Uterus (tissue), 4 donors: ENCODE measurements around the gene FUNDC2. TPM values are rescaled to one million over a fixed set of nuclear protein-coding genes. Genes with fewer than 3 reads are reported as not detected.

Experiments used
- DNase-seq, 2 donors: peaks; one replicate each; pipeline ENCODE4 v3.0.0-alpha.2; 2019 to 2020
- H3K27ac ChIP-seq, 2 donors: fragments of 200-600 bp; sonication (generic); 1 replicate in 1 of 2; 2 replicates in 1 of 2; pipeline ENCODE4 v1.5.1; 2016 to 2018
- H3K27me3 ChIP-seq, 2 donors: fragments of 200-600 bp; sonication (generic); one replicate each; pipeline ENCODE4 v1.5.1; 2018 to 2019; ENCODE audit warnings: control low read depth in 1 of 2
- H3K36me3 ChIP-seq, 2 donors: fragments of 200-600 bp; sonication (generic); one replicate each; pipeline ENCODE4 v1.5.1; 2019; ENCODE audit warnings: control low read depth in 1 of 2
- H3K4me1 ChIP-seq, 2 donors: fragments of 200-600 bp; sonication (generic); one replicate each; pipeline ENCODE4 v1.5.1; 2018 to 2019; ENCODE audit warnings: control low read depth in 1 of 2
- H3K4me3 ChIP-seq, 2 donors: fragments of 200-600 bp; sonication (generic); 1 replicate in 1 of 2; 2 replicates in 1 of 2; pipeline ENCODE4 v1.5.1; 2018 to 2019; ENCODE audit warnings: mild to moderate bottlenecking in 1 of 2
- H3K9me3 ChIP-seq, 2 donors: fragments of 200-600 bp; sonication (generic); one replicate each; pipeline ENCODE4 v1.5.1; 2019; ENCODE audit warnings: control low read depth in 1 of 2
- POLR2A ChIP-seq, 2 donors: fragments of 450-650 bp; IDR thresholded peaks; one replicate each; pipeline ENCODE4 v1.6.1; 2016; ENCODE audit warnings: antibody characterized with exemption in 2 of 2, mild to moderate bottlenecking in 1 of 2, moderate library complexity in 1 of 2
- intact Hi-C: fragments of 100-400 bp; cut with DNase I; formaldehyde crosslinking; loops from one replicate; pipeline ENCODE4 v1.15.1; 2023; ENCODE audit warnings: low total_unique reads
- total RNA-seq, 4 donors: library from RNA; depleted of rRNA in 3 of 4; stranded (reverse); fragments of >200 nt in 3 of 4; gene quantifications; one replicate each; pipeline versions ENCODE4 v1.1.0 to v1.2.4, GENCODE V29; 2014 to 2023
- TF ChIP-seq, protein P1 (sequence below), 4 experiments: fragments of 200-600 bp in 2 of 4; fragments of 450-650 bp in 2 of 4; sonication (generic) in 2 of 4; IDR thresholded peaks; one replicate each; pipeline ENCODE4 v1.5.1; 2016 to 2019; ENCODE audit warnings: antibody characterized with exemption in 4 of 4, mild to moderate bottlenecking in 2 of 4, moderate library complexity in 1 of 4
- donor health status: DM: yes; HTN: yes; CAD: no.

Gene FUNDC2
- total RNA-seq, 4 donors from 2014 or later = 47.8 to 102 (median 70.7) TPM

DNA sequence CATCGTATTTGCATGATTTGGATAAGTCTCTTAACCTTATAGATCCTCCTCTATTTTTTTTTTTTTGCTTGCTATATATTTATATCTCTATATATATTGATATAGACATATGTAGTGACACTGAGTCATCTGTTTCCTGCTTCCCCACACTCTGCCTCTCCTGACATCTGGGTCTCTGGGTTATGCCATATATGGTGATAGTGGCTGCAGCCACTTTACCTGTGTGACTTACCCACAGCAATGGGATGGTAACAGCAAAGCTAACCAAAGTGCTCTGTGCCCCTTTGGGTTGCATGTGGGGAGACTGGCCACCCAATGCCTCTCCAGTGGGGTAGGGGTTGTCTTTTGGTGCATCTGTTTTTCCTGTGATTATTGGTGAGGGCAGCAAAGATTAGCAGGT is 29.8 kb downstream of the FUNDC2 start:
- Histone ChIP-seq H3K27ac (peak overlapping the region in 1 of 2 donors; percentile 6), H3K4me1 (no peaks in the 10 kb centered on the region), H3K36me3 (no peaks in the 10 kb centered on the region), H3K27me3 (no peaks in the 10 kb centered on the region), H3K4me3 (no peak overlapping the region), H3K9me3 (no peaks in the 10 kb centered on the region)
- intact Hi-C loops = no loop called here
- no peak for DNase-seq
- no peak for TF ChIP-seq POLR2A (IDR thresholded peaks at IDR 0.05)
- TF ChIP-seq, protein P1, sequence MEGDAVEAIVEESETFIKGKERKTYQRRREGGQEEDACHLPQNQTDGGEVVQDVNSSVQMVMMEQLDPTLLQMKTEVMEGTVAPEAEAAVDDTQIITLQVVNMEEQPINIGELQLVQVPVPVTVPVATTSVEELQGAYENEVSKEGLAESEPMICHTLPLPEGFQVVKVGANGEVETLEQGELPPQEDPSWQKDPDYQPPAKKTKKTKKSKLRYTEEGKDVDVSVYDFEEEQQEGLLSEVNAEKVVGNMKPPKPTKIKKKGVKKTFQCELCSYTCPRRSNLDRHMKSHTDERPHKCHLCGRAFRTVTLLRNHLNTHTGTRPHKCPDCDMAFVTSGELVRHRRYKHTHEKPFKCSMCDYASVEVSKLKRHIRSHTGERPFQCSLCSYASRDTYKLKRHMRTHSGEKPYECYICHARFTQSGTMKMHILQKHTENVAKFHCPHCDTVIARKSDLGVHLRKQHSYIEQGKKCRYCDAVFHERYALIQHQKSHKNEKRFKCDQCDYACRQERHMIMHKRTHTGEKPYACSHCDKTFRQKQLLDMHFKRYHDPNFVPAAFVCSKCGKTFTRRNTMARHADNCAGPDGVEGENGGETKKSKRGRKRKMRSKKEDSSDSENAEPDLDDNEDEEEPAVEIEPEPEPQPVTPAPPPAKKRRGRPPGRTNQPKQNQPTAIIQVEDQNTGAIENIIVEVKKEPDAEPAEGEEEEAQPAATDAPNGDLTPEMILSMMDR (IDR thresholded peaks at IDR 0.05) = no peak

DNA sequence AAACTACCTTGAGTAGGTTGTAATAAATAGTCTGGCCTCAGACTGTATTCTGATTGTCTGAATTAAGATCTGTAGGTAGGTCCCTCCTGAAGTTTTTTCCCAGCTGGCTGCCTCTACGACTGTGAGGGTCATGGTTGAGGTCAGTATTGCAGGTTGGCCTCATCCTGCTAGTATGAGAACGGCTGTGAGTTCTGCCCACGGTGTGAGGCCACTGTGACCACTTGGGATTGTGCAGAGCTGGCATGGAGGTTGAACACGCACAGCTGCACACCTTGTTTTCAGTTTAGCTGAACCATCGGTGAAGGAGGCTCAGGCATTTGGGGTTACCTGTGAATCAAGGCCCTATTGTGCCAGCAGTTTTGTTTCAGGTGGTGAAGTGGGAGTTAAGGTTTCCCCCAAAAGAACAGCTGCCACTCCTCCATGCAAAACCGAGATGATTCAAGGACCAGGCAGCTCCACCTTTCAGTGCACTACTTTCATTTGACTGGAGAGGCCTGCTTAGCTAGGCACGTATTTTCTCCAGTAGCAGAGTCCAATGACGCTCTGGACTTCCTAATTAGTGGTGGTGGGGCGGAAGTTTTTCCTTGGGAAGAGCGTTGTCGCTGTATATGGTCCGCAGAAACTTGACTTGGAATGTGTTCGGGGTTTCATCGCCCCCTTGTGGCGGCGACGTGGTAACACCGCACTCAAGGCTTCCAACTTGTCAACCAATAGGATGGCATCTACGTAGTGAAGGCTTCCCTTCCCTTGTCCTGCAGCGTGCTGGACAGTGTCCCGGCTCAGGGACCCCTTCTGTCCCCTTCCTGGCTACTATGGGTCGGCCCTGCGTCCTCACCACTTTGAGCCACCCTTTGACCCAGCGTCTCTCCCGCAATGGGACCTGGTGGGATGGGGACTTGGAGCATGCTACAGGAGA is 30.5 kb downstream of the FUNDC2 start:
- H3K4me3 ChIP-seq = no peak overlapping the region
- intact Hi-C loops = no loop called here
- no peaks in the 10 kb centered on the region for H3K27me3 ChIP-seq
- H3K36me3 ChIP-seq = no peaks in the 10 kb centered on the region
- H3K9me3 ChIP-seq = no peaks in the 10 kb centered on the region
- TF ChIP-seq, protein P1 (IDR thresholded peaks at IDR 0.05) = peak; percentile 55 to 71 (median 63)
- TF ChIP-seq POLR2A (IDR thresholded peaks at IDR 0.05) = no peak
- H3K4me1 ChIP-seq = no peaks in the 10 kb centered on the region
- H3K27ac ChIP-seq = peak overlapping the region; percentile 54 to 55
- peak; percentile 52 to 70 for DNase-seq

DNA sequence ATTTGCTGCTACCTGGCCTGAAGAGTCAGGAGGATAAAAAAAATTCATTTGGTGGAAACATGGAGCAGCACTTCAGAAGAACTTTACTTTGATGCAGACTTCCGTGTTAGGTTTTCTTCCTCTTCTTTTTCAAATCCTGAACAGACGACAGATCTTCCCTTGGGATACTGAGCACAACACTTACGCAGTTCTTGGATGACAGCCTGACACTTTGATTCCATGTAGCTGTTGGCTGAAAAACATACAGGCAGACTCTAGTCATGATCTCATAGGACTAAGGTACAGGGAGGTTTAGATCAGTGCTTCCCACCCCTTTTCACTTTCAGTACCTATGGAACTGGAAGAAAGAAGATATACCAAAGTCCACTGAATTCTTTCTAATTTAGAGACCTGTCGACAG is 35.1 kb downstream of the FUNDC2 start:
- no peak overlapping the region for H3K4me3 ChIP-seq
- TF ChIP-seq, protein P1 (IDR thresholded peaks at IDR 0.05) = no peak
- TF ChIP-seq POLR2A (IDR thresholded peaks at IDR 0.05) = no peak
- DNase-seq = no peak
- no peaks in the 10 kb centered on the region for H3K36me3 ChIP-seq
- no peak overlapping the region for H3K27ac ChIP-seq
- H3K27me3 ChIP-seq = no peaks in the 10 kb centered on the region
- H3K4me1 ChIP-seq = no peaks in the 10 kb centered on the region
- H3K9me3 ChIP-seq = no peaks in the 10 kb centered on the region
- intact Hi-C loops = no loop called here

DNA sequence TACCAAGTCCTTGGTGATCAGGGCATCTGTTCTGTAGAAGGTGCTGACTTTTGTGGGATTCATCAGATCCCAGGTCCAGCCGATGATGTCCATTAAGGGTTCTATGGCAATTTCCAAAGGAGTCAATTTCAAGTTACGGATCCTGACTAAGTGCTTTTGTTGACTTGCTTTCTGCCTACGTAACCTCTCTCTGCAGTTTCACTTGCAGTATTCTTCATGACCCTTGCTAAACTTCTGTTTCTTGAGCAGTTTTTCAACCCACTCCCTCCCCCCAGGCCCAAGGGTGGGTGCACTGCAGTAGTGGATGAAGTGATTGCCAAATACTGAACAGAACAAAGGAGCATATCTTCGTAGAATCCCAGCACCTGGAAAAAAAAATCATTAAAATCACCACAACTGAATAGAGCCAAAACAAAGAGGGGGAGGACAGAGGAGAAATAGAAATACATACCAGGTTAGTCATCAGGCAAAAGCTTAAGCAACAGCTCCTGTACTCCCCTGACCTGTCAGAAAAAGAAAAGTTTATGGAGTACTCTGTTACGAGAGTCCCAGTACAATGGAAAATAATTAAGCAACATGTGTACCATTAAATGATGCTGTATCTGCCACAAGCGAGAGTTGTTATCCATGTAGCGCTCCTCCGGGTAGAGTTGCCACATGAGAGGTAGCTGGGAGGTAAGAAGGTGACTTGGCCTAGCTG is 38.5 kb downstream of the FUNDC2 start:
- intact Hi-C loops = no loop called here
- peak overlapping the region; percentile 56 to 65 for H3K27ac ChIP-seq

More for the DNA sequence above, 38.5 kb downstream of the FUNDC2 start:
- no peak for DNase-seq
- H3K36me3 ChIP-seq = no peaks in the 10 kb centered on the region
- H3K9me3 ChIP-seq = no peaks in the 10 kb centered on the region
- TF ChIP-seq POLR2A (IDR thresholded peaks at IDR 0.05) = no peak
- TF ChIP-seq, protein P1 (IDR thresholded peaks at IDR 0.05) = no peak
- H3K4me3 ChIP-seq = no peak overlapping the region
- H3K27me3 ChIP-seq = no peaks in the 10 kb centered on the region
- no peaks in the 10 kb centered on the region for H3K4me1 ChIP-seq
